ENCODE data around the gene PDZD7. TPM values are rescaled to one million over a fixed set of nuclear protein-coding genes. Genes with fewer than 3 reads are reported as not detected.

PDZD7 gene
- total and polyA plus RNA-seq, 9 of the 15 experiments (the other 6 are each of a cell fraction or from before 2014, with no cell fraction given), result 0.04 to 0.24 (median 0.08) TPM; not detected in 3

- TF ChIP-seq TBL1XR1 (IDR thresholded peaks at IDR 0.05; ENCODE audit: low read length in 2 of 2) (no peak), RBM22 (IDR thresholded peaks at IDR 0.05; ENCODE audit: low read depth, low read length, poor library complexity, severe bottlenecking) (no peak), GABPB1 (CRISPR knock-in tag; IDR thresholded peaks at IDR 0.05) (no peak; the same call in 1 of the 2 replicates), GTF2A2 (tag; IDR thresholded peaks at IDR 0.05) (no peak), ZNF76 (CRISPR knock-in tag; IDR thresholded peaks at IDR 0.05; ENCODE audit: borderline replicate concordance) (no peak), HMG20A (CRISPR knock-in tag; conservative IDR thresholded peaks at IDR 0.05) (no peak), TRIM25 (IDR thresholded peaks at IDR 0.05; ENCODE audit: borderline replicate concordance) (no peak), CC2D1A (IDR thresholded peaks at IDR 0.05) (no peak), RBM15 (IDR thresholded peaks at IDR 0.05; ENCODE audit: insufficient read depth, low read length) (no peak), KAT2B (IDR thresholded peaks at IDR 0.05; ENCODE audit: low read depth, low read length) (no peak), ZNF3 (CRISPR knock-in tag; IDR thresholded peaks at IDR 0.05) (no peak), NONO (IDR thresholded peaks at IDR 0.05; ENCODE audit: low read depth in 2 of 2, low read length in 1 of 2) (no peak), ZBTB5 (IDR thresholded peaks at IDR 0.05) (no peak), NCOA4 (IDR thresholded peaks at IDR 0.05; ENCODE audit: partially characterized antibody) (no peak), ZNF41 (CRISPR knock-in tag; conservative IDR thresholded peaks at IDR 0.05) (no peak), SMARCC2 (IDR thresholded peaks at IDR 0.05; ENCODE audit: low read depth) (no peak), NFIC (IDR thresholded peaks at IDR 0.05) (no peak)
- TF ChIP-seq, protein P1, sequence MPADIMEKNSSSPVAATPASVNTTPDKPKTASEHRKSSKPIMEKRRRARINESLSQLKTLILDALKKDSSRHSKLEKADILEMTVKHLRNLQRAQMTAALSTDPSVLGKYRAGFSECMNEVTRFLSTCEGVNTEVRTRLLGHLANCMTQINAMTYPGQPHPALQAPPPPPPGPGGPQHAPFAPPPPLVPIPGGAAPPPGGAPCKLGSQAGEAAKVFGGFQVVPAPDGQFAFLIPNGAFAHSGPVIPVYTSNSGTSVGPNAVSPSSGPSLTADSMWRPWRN (IDR thresholded peaks at IDR 0.05; ENCODE audit: low read depth), result no peak
- TF ChIP-seq, protein P2, sequence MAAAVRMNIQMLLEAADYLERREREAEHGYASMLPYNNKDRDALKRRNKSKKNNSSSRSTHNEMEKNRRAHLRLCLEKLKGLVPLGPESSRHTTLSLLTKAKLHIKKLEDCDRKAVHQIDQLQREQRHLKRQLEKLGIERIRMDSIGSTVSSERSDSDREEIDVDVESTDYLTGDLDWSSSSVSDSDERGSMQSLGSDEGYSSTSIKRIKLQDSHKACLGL (CRISPR knock-in tag; IDR thresholded peaks at IDR 0.05; ENCODE audit: borderline replicate concordance, poor library complexity, severe bottlenecking), result no peak
- TF ChIP-seq, protein P3, sequence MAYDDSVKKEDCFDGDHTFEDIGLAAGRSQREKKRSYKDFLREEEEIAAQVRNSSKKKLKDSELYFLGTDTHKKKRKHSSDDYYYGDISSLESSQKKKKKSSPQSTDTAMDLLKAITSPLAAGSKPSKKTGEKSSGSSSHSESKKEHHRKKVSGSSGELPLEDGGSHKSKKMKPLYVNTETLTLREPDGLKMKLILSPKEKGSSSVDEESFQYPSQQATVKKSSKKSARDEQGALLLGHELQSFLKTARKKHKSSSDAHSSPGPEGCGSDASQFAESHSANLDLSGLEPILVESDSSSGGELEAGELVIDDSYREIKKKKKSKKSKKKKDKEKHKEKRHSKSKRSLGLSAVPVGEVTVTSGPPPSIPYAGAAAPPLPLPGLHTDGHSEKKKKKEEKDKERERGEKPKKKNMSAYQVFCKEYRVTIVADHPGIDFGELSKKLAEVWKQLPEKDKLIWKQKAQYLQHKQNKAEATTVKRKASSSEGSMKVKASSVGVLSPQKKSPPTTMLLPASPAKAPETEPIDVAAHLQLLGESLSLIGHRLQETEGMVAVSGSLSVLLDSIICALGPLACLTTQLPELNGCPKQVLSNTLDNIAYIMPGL (CRISPR knock-in tag; IDR thresholded peaks at IDR 0.05), result peak; percentile 47; the same call in 1 of the 2 replicates
Observed at GRCh38 chr10:100997360-100998182, 33.4 kb downstream of the PDZD7 start (continued).
